22Rv1 (cell line): Measurements from ENCODE around the gene JAG2.

Source experiments
- H3K27ac ChIP-seq: fragments of 450-650 bp; 2 replicates; pipeline ENCODE4 v1.5.1; 2017
- ZFX ChIP-seq: fragments of 450-650 bp; IDR thresholded peaks from 2 replicates; pipeline ENCODE4 v1.6.1; 2017; ENCODE audit warnings: antibody characterized with exemption, borderline replicate concordance
- TF ChIP-seq, protein P1 (sequence below): fragments of 450-650 bp; IDR thresholded peaks from 2 replicates; pipeline ENCODE4 v1.5.1; 2017; ENCODE audit warnings: mild to moderate bottlenecking

Gene JAG2

DNA sequence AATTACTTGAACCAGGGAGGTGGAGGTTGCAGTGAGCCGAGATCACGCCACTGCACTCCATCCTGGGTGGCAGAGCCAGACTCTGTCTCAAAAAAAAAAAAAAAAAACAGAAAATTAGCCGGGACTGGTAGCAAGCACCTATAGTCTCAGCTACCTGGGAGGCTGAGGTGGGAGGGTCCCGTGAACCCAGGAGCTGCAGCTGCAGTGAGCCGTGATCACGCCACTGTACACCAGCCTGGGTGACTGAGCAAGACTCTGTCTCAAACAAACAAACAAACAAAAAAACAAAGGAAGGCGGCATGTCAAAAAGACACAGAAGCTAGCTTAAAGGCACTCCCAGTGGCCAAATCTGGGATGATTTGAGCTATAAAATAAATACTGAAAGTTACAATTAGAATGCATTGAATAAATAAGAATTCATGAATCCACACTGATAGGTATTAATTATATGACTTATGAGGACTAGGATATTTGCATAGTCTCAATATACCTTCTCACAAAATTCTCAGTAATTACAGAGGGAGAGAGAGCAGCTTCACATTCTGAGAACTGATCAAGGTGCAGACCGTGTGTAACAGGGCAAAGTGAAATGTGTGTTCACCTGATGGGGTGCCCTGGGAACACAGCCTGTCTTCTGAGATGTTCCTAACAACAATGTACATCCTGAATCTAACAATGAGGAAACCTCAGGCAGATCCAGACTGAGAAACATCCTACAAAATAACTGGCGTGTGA lies 60.6 kb downstream of the JAG2 start:
- TF ChIP-seq, protein P1, sequence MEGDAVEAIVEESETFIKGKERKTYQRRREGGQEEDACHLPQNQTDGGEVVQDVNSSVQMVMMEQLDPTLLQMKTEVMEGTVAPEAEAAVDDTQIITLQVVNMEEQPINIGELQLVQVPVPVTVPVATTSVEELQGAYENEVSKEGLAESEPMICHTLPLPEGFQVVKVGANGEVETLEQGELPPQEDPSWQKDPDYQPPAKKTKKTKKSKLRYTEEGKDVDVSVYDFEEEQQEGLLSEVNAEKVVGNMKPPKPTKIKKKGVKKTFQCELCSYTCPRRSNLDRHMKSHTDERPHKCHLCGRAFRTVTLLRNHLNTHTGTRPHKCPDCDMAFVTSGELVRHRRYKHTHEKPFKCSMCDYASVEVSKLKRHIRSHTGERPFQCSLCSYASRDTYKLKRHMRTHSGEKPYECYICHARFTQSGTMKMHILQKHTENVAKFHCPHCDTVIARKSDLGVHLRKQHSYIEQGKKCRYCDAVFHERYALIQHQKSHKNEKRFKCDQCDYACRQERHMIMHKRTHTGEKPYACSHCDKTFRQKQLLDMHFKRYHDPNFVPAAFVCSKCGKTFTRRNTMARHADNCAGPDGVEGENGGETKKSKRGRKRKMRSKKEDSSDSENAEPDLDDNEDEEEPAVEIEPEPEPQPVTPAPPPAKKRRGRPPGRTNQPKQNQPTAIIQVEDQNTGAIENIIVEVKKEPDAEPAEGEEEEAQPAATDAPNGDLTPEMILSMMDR = no peak
- no peak for TF ChIP-seq ZFX
- H3K27ac ChIP-seq = no peak overlapping the region

DNA sequence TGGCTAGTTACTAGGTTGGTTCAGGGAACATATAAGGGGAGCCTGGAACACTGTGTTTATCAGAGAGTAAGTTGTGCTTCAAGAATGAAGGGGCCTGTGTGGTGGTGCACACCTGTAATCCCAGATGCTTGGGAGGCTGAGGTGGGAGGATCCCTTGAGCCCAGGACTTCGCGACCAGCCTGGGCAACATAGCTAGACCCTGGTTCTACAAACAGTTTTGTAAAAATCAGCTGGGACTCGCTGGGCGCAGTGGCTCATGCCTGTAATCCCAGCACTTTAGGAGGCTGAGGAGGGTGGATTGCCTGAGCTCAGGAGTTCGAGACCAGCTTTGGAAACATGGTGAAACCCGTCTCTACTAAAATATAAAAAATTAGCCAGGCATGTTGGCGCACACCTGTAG lies 61.2 kb downstream of the JAG2 start:
- H3K27ac ChIP-seq = no peak overlapping the region
- TF ChIP-seq ZFX = no peak

DNA sequence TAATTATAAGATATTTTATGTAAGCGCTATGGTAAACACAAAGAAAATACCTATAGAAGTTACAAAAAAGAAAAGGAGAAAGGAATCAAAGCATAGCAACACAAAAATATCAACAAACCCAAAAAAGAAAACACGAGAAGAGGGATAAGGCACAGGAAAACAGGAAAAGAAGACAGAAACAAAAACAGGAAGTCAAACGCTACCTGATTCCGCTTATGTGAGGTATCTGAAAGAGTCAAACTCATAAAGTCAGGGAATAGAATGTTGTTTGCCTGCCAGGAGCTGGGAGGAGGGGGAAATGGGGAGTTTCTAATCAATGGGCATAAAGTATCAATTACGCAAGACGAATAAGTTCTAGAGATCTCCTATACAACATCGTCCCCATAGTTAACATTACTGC lies 63.4 kb downstream of the JAG2 start:
- TF ChIP-seq, protein P1 = no peak
- no peak for TF ChIP-seq ZFX
- H3K27ac ChIP-seq = no peak overlapping the region

DNA sequence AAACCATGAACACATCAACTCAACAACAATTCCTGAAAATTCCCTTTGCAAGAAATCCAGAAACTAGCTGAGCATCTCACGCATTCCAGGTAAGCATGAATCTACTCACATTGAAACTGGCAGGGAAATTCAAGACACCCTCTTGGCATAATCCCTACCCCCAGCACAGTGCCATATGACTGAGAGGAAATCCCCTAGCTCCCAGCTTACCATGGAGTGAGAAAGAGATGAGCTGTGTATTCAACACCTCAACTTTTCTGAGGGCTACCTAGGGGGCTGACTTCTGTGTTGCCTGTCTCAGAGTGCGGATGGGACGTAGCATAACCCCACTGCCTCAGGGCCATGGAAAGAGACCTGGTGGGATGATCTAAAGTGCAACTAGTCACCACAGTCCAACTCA lies 65.7 kb downstream of the JAG2 start:
- H3K27ac ChIP-seq = no peak overlapping the region
- no peak for TF ChIP-seq ZFX
- TF ChIP-seq, protein P1 = no peak

DNA sequence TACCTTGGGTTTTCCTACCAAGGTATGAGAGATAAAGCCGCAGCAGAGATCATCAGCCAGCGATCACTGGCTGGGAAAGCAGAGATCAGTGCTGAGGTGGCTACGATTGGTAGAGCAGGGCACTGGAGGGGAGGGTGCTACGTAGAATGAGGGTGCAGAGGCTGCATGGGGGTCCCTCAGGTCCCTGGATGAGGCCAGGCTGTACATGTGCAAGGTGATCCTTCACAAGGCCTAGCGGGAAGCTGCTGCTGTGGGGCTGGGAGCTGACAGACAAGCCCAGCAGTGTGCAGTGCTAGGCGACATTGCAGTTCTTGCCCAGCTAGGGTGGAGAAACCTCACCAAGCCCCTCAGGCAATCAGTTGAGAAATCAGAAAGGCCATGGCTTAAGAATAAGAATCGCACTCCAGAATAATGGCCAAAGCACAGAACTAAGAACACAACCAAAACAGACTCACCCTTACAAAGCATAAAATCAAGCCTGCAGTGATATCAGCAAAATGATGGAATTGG lies 66.2 kb downstream of the JAG2 start:
- H3K27ac ChIP-seq = no peak overlapping the region
- TF ChIP-seq, protein P1 = no peak
- no peak for TF ChIP-seq ZFX

DNA sequence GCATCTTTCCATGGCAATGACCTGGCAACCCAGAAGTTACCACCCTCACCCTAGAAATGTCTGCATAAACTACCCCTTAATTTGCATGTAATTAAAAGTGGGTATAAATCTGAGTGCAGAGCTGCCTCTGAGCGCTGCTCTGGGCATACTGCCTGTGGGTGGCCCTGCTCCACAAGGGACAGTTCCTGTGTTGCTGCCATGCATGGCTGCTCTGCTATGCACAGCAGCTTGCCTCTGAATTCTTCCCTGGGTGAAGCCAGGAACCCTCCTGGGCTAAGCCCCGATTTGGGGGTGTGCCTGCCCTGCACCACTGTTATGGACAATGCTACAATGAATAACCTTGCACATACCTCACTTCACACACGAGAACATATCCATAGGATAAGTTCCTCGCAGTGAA lies 67.7 kb downstream of the JAG2 start:
- H3K27ac ChIP-seq = no peak overlapping the region
- TF ChIP-seq, protein P1 = no peak
- no peak for TF ChIP-seq ZFX

DNA sequence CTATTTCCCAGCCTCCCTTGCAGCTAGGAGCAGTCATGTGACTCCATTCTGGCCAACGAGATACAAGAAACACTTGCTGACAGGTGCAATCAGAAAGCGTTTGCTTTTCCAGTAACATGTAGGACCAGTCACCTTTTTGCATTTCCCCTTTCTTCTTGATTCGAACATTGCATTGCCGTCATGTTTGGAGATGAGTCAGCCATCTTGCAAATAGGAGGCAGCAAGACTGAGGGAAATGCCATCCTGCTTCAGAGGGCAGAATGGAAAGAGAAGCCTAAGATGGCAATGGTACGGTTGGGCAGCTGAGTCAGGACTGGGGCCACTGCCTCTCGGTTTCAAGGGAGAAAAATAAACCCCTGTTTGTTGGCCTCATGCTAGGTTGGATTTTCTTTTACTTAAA lies 68.8 kb downstream of the JAG2 start:
- no peak overlapping the region for H3K27ac ChIP-seq
- no peak for TF ChIP-seq ZFX
- TF ChIP-seq, protein P1 = no peak
